ENCODE data around the gene VENTX. TPM values are rescaled to one million over a fixed set of nuclear protein-coding genes. Genes with fewer than 3 reads are reported as not detected.

VENTX gene
- total RNA-seq, 1 experiment from 2014 or later, result not detected

GRCh38 chr10:133191651-133192050 is 46.0 kb upstream of the VENTX start (continued):
- TF ChIP-seq REST (IDR thresholded peaks at IDR 0.05; ENCODE audit: low read depth) (no peak), ATF3 (IDR thresholded peaks at IDR 0.05) (no peak), EGR1 (IDR thresholded peaks at IDR 0.05; ENCODE audit: low read depth) (no peak)

GRCh38 chr10:133194151-133194550 is 43.5 kb upstream of the VENTX start:
- no peak overlapping the region for H3K9ac ChIP-seq (ENCODE audit: low read length)
- ChIA-PET CTCF (no interaction called here), POLR2A (no interaction called here), RAD21 (ENCODE audit: low non-redundant PET in 1 of 2, low total read pairs in 2 of 2, uncharacterized antibody in 2 of 2, unreplicated experiment in 2 of 2) (no interaction called here)
- no peak overlapping the region for H3K4me3 ChIP-seq (replicated peaks in 1 of 2; ENCODE audit: low read depth in 1 of 2, low read length in 2 of 2)
- H3K9me2 ChIP-seq (ENCODE audit: insufficient read depth), result no peaks in the 10 kb centered on the region
- no peaks in the 10 kb centered on the region for H3K79me2 ChIP-seq (ENCODE audit: insufficient read depth, low read length)
- no peak overlapping the region for H2AFZ ChIP-seq (ENCODE audit: low read depth, low read length, poor library complexity, severe bottlenecking)
- ATAC-seq (no peak), DNase-seq (ENCODE audit: low read depth, low spot score) (no peak)
- no peaks in the 10 kb centered on the region for H3K27me3 ChIP-seq (ENCODE audit: insufficient read depth, low read length)
- no peaks in the 10 kb centered on the region for H3K4me1 ChIP-seq (ENCODE audit: control insufficient read depth in 1 of 2, insufficient read depth in 2 of 2, low read length in 2 of 2)
- H3K27ac ChIP-seq (ENCODE audit: low read depth, low read length), result no peak overlapping the region
- H3K4me2 ChIP-seq (ENCODE audit: low read length), result no peak overlapping the region
- no peaks in the 10 kb centered on the region for H4K20me1 ChIP-seq (ENCODE audit: insufficient read depth)
- intact Hi-C loops (cut with micrococcal nuclease), result no loop called here
- TF ChIP-seq ZFX (IDR thresholded peaks at IDR 0.05) (no peak), POLR2AphosphoS5 (IDR thresholded peaks at IDR 0.05; ENCODE audit: low read depth, low read length) (no peak), SRF (IDR thresholded peaks at IDR 0.05; ENCODE audit: low read depth) (no peak), CTCF (IDR thresholded peaks at IDR 0.05 in 2 of 3, conservative IDR thresholded peaks at IDR 0.05 in 1 of 3; ENCODE audit: borderline replicate concordance in 1 of 3, insufficient read depth in 1 of 3, low read depth in 2 of 3, low read length in 2 of 3) (no peak), MAX (IDR thresholded peaks at IDR 0.05) (no peak), REST (IDR thresholded peaks at IDR 0.05; ENCODE audit: low read depth) (no peak), ZNF274 (IDR thresholded peaks at IDR 0.05; ENCODE audit: low read depth, low read length) (no peak), CEBPB (IDR thresholded peaks at IDR 0.05; ENCODE audit: low read depth) (no peak), EGR1 (IDR thresholded peaks at IDR 0.05; ENCODE audit: low read depth) (no peak), RAD21 (IDR thresholded peaks at IDR 0.05; ENCODE audit: low read depth) (no peak), ELF1 (IDR thresholded peaks at IDR 0.05; ENCODE audit: borderline replicate concordance, low read depth) (no peak), YY1 (IDR thresholded peaks at IDR 0.05; ENCODE audit: extremely low read depth, insufficient replicate concordance, low read depth, low read length) (no peak), FOSL1 (IDR thresholded peaks at IDR 0.05; ENCODE audit: low read depth) (no peak), JUND (IDR thresholded peaks at IDR 0.05) (no peak)
- H3K9me3 ChIP-seq (ENCODE audit: control insufficient read depth in 1 of 2, insufficient read depth in 1 of 2, low read depth in 1 of 2, low read length in 2 of 2), result no peaks in the 10 kb centered on the region
- no peaks in the 10 kb centered on the region for H3K36me3 ChIP-seq (ENCODE audit: control insufficient read depth in 1 of 2, insufficient read depth in 2 of 2, low read length in 2 of 2)
- no TSS peak for BruUV-seq (replicated peaks)

All from HCT116 (cell line).